Astrocyte (in vitro differentiated cells and primary cell): ENCODE results near the gene PDIA5.

Experiments
- EZH2 ChIP-seq: IDR thresholded peaks from 2 replicates; pipeline ENCODE4 v1.6.1; 2012; ENCODE audit warnings: mild to moderate bottlenecking, low read length, inconsistent platforms; ENCODE audit not compliant: insufficient read depth
- TF ChIP-seq, protein P1 (sequence below): IDR thresholded peaks from 2 replicates; pipeline ENCODE4 v1.5.1; 2011; ENCODE audit warnings: low read depth, mild to moderate bottlenecking, inconsistent platforms, low read length, moderate library complexity; ENCODE audit not compliant: insufficient read depth

DNA sequence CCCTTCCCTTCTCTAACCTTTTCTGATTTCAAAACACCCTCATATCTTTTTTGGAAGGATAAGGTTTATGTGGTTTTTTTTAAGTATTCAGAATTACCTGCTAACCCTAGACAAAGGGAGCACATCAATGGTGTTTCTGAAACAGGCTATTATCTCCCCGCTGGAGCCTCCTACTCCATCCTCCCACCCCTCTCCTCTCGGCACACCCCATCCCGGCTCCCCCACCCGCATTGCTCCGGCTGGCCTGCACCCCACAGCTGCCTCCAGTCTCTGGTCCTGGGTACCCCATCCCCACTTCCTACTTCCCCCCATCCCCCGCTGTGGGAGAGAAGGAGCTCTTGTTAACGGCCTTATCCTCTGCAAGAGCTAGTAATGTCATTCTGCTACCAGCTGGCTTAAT, 59.2 kb downstream of the PDIA5 start:
- TF ChIP-seq, protein P1, sequence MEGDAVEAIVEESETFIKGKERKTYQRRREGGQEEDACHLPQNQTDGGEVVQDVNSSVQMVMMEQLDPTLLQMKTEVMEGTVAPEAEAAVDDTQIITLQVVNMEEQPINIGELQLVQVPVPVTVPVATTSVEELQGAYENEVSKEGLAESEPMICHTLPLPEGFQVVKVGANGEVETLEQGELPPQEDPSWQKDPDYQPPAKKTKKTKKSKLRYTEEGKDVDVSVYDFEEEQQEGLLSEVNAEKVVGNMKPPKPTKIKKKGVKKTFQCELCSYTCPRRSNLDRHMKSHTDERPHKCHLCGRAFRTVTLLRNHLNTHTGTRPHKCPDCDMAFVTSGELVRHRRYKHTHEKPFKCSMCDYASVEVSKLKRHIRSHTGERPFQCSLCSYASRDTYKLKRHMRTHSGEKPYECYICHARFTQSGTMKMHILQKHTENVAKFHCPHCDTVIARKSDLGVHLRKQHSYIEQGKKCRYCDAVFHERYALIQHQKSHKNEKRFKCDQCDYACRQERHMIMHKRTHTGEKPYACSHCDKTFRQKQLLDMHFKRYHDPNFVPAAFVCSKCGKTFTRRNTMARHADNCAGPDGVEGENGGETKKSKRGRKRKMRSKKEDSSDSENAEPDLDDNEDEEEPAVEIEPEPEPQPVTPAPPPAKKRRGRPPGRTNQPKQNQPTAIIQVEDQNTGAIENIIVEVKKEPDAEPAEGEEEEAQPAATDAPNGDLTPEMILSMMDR = no peak
- TF ChIP-seq EZH2 = no peak
